Activated naive CD8-positive, alpha-beta T cell treated with anti-CD3 and anti-CD28 coated beads, Interleukin-2, amount 10 ng/mL, durations not matched to agents 7 days and 5 days (primary cell): ENCODE results near the gene CDC42EP3. TPM values are rescaled to one million over a fixed set of nuclear protein-coding genes. Genes with fewer than 3 reads are reported as not detected.
A peak's percentile ranks its signal among the peaks of the same experiment; 100 is the strongest.

Experiments
- ATAC-seq: fragments of 150-1000 bp; cut with Tn5 transposase; one replicate; pipeline ENCODE4 v1.10.0; 2021; ENCODE audit warnings: low read depth, moderate library complexity
- POLR2A ChIA-PET: fragments of 350-600 bp; sonication (Branson Sonifier 250); formaldehyde crosslinking; loops from one replicate; lab custom pipeline; 2021; ENCODE audit warnings: antibody characterized with exemption; lab: Charles Lee
- DNase-seq: peaks from one replicate; pipeline ENCODE4 v3.0.0; 2021
- H3K27ac Mint-ChIP-seq: one replicate; pipeline ENCODE4 v1.8.0; 2022; ENCODE audit warnings: mild to moderate bottlenecking, mixed read lengths
- H3K27me3 Mint-ChIP-seq: one replicate; pipeline ENCODE4 v1.8.0; 2022; ENCODE audit warnings: mild to moderate bottlenecking, moderate library complexity, mixed read lengths
- H3K36me3 Mint-ChIP-seq: one replicate; pipeline ENCODE4 v1.8.0; 2021; ENCODE audit warnings: mild to moderate bottlenecking, mixed read lengths
- H3K4me1 Mint-ChIP-seq: one replicate; pipeline ENCODE4 v1.8.0; 2021; ENCODE audit warnings: mixed read lengths
- H3K4me3 Mint-ChIP-seq: one replicate; pipeline ENCODE4 v1.8.0; 2022; ENCODE audit warnings: mild to moderate bottlenecking, moderate library complexity, mixed read lengths
- H3K9me3 Mint-ChIP-seq: one replicate; pipeline ENCODE4 v1.8.0; 2021; ENCODE audit warnings: mixed read lengths
- total RNA-seq, 2 experiments: library from RNA; stranded (reverse); gene quantifications; one replicate each; pipeline ENCODE4 v1.2.3, GENCODE V29; 2021

CDC42EP3 gene
- total RNA-seq, 2 experiments from 2014 or later = 39.5 to 40.1 TPM

- DNase-seq (no peak), ATAC-seq (no peak)
- no peak overlapping the region for H3K4me3 Mint-ChIP-seq
- peaks cover 3% of the 10 kb centered on the region for H3K36me3 Mint-ChIP-seq
- POLR2A ChIA-PET = no interaction called here
- H3K4me1 Mint-ChIP-seq = peaks cover 8% of the 10 kb centered on the region
- peaks cover 4% of the 10 kb centered on the region for H3K9me3 Mint-ChIP-seq
- no peak overlapping the region for H3K27ac Mint-ChIP-seq
- peaks cover 2% of the 10 kb centered on the region for H3K27me3 Mint-ChIP-seq
Measured at GRCh38 chr2:37676274-37676673, 4.8 kb upstream of the CDC42EP3 start.

GRCh38 chr2:37674946-37675345 is 3.5 kb upstream of the CDC42EP3 start:
- Mint-ChIP-seq H3K4me3 (no peak overlapping the region), H3K27ac (no peak overlapping the region), H3K9me3 (no peaks in the 10 kb centered on the region), H3K36me3 (no peaks in the 10 kb centered on the region), H3K27me3 (peaks cover 2% of the 10 kb centered on the region), H3K4me1 (peaks cover 13% of the 10 kb centered on the region)
- POLR2A ChIA-PET = no interaction called here
- DNase-seq = no peak
- ATAC-seq = no peak

- peak overlapping the region; percentile 80 for H3K4me3 Mint-ChIP-seq
- H3K27ac Mint-ChIP-seq = peak overlapping the region; percentile 83
- H3K4me1 Mint-ChIP-seq = peaks cover 30% of the 10 kb centered on the region
- POLR2A ChIA-PET = interaction anchor here (0.6 to 3.2 kb wide), 10 partner anchors 9 to 87 kb away, joined by 3 to 22 read pairs (median 6); no protein-coding TSS in a partner anchor
- no peak for DNase-seq
- H3K27me3 Mint-ChIP-seq = peaks cover 2% of the 10 kb centered on the region
- peaks cover 2% of the 10 kb centered on the region for H3K36me3 Mint-ChIP-seq
- H3K9me3 Mint-ChIP-seq = no peaks in the 10 kb centered on the region
- ATAC-seq = no peak
Measured at GRCh38 chr2:37672870-37673184, 1.4 kb upstream of the CDC42EP3 start.

GRCh38 chr2:37672104-37672869 is 845 bp upstream of the CDC42EP3 start:
- H3K9me3 Mint-ChIP-seq = no peaks in the 10 kb centered on the region
- POLR2A ChIA-PET = interaction anchor here (0.6 to 3.2 kb wide), 18 partner anchors 10 to 515 kb away, joined by 3 to 22 read pairs (median 4); partner anchors contain the start of gene EIF2AK2
- H3K36me3 Mint-ChIP-seq = peaks cover 3% of the 10 kb centered on the region
- H3K27ac Mint-ChIP-seq = peak overlapping the region; percentile 84
- H3K4me3 Mint-ChIP-seq = peak overlapping the region; percentile 81
- peak; percentile 78 for DNase-seq
- peaks cover 2% of the 10 kb centered on the region for H3K27me3 Mint-ChIP-seq
- peak; percentile 37 for ATAC-seq
- H3K4me1 Mint-ChIP-seq = peaks cover 30% of the 10 kb centered on the region

GRCh38 chr2:37671816-37672103 is 318 bp upstream of the CDC42EP3 start:
- peak overlapping the region; percentile 81 for H3K4me3 Mint-ChIP-seq
- ATAC-seq = no peak
- peaks cover 30% of the 10 kb centered on the region for H3K4me1 Mint-ChIP-seq
- DNase-seq = no peak
- POLR2A ChIA-PET = interaction anchor here (0.7 to 3.2 kb wide), 16 partner anchors 10 to 515 kb away, joined by 3 to 22 read pairs (median 4); partner anchors contain the start of gene EIF2AK2
- peak overlapping the region; percentile 84 for H3K27ac Mint-ChIP-seq
- H3K36me3 Mint-ChIP-seq = peaks cover 3% of the 10 kb centered on the region
- no peaks in the 10 kb centered on the region for H3K9me3 Mint-ChIP-seq
- peaks cover 2% of the 10 kb centered on the region for H3K27me3 Mint-ChIP-seq

GRCh38 chr2:37670378-37671008 is 949 bp downstream of the CDC42EP3 start:
- Mint-ChIP-seq H3K4me3 (peak overlapping the region; percentile 85), H3K27me3 (peaks cover 2% of the 10 kb centered on the region), H3K36me3 (peaks cover 8% of the 10 kb centered on the region), H3K4me1 (peaks cover 35% of the 10 kb centered on the region), H3K9me3 (no peaks in the 10 kb centered on the region), H3K27ac (peak overlapping the region; percentile 58)
- DNase-seq (no peak), ATAC-seq (no peak)
- POLR2A ChIA-PET = interaction anchor here (0.6 to 3.2 kb wide), 10 partner anchors 11 to 513 kb away, joined by 3 to 22 read pairs (median 4); partner anchors contain the start of gene EIF2AK2

- H3K27ac Mint-ChIP-seq = no peak overlapping the region
- peaks cover 2% of the 10 kb centered on the region for H3K27me3 Mint-ChIP-seq
- H3K4me1 Mint-ChIP-seq = peaks cover 38% of the 10 kb centered on the region
- POLR2A ChIA-PET = interaction anchor here (1.6 to 2.2 kb wide), 2 partner anchors 13 to 21 kb away, joined by 4 to 11 read pairs; no protein-coding TSS in a partner anchor
- DNase-seq = no peak
- ATAC-seq = no peak
- peak overlapping the region; percentile 85 for H3K4me3 Mint-ChIP-seq
- H3K36me3 Mint-ChIP-seq = peaks cover 11% of the 10 kb centered on the region
- H3K9me3 Mint-ChIP-seq = no peaks in the 10 kb centered on the region
Measured at GRCh38 chr2:37669446-37669845, 2.0 kb downstream of the CDC42EP3 start.

GRCh38 chr2:37667704-37668103 is 3.7 kb downstream of the CDC42EP3 start:
- POLR2A ChIA-PET = no interaction called here
- Mint-ChIP-seq H3K36me3 (peaks cover 14% of the 10 kb centered on the region), H3K27ac (no peak overlapping the region), H3K9me3 (no peaks in the 10 kb centered on the region), H3K4me3 (no peak overlapping the region), H3K27me3 (peaks cover under 1% of the 10 kb centered on the region), H3K4me1 (peaks cover 36% of the 10 kb centered on the region)
- no peak for DNase-seq
- ATAC-seq = no peak

- POLR2A ChIA-PET = no interaction called here
- no peaks in the 10 kb centered on the region for H3K27me3 Mint-ChIP-seq
- peaks cover 16% of the 10 kb centered on the region for H3K36me3 Mint-ChIP-seq
Measured at GRCh38 chr2:37666772-37667171, 4.7 kb downstream of the CDC42EP3 start.

GRCh38 chr2:37665604-37666362 is 5.7 kb downstream of the CDC42EP3 start:
- Mint-ChIP-seq H3K36me3 (peaks cover 18% of the 10 kb centered on the region), H3K9me3 (no peaks in the 10 kb centered on the region), H3K4me1 (peaks cover 36% of the 10 kb centered on the region), H3K27me3 (no peaks in the 10 kb centered on the region), H3K27ac (peak overlapping the region; percentile 68), H3K4me3 (no peak overlapping the region)
- no peak for DNase-seq
- ATAC-seq = no peak
- POLR2A ChIA-PET = interaction anchor here (0.9 kb wide), 1 partner anchor 9 kb away, joined by 3 read pairs; no protein-coding TSS in a partner anchor

More at GRCh38 chr2:37666772-37667171, 4.7 kb downstream of the CDC42EP3 start:
- DNase-seq (no peak), ATAC-seq (no peak)
- Mint-ChIP-seq H3K27ac (no peak overlapping the region), H3K9me3 (no peaks in the 10 kb centered on the region), H3K4me3 (no peak overlapping the region), H3K4me1 (peaks cover 37% of the 10 kb centered on the region)

- Mint-ChIP-seq H3K27me3 (no peaks in the 10 kb centered on the region), H3K4me3 (no peak overlapping the region), H3K27ac (no peak overlapping the region), H3K36me3 (peaks cover 21% of the 10 kb centered on the region), H3K9me3 (no peaks in the 10 kb centered on the region), H3K4me1 (peaks cover 31% of the 10 kb centered on the region)
- ATAC-seq = no peak
- POLR2A ChIA-PET = interaction anchor here (0.9 kb wide), 1 partner anchor 8 kb away, joined by 3 read pairs; no protein-coding TSS in a partner anchor
- no peak for DNase-seq
Measured at GRCh38 chr2:37665043-37665442, 6.4 kb downstream of the CDC42EP3 start.

GRCh38 chr2:37664231-37664643 is 7.2 kb downstream of the CDC42EP3 start:
- no peak overlapping the region for H3K27ac Mint-ChIP-seq
- H3K9me3 Mint-ChIP-seq = no peaks in the 10 kb centered on the region
- DNase-seq = no peak
- ATAC-seq = no peak
- peaks cover 29% of the 10 kb centered on the region for H3K4me1 Mint-ChIP-seq
- H3K27me3 Mint-ChIP-seq = no peaks in the 10 kb centered on the region
- H3K36me3 Mint-ChIP-seq = peaks cover 25% of the 10 kb centered on the region
- H3K4me3 Mint-ChIP-seq = no peak overlapping the region
- POLR2A ChIA-PET = no interaction called here

GRCh38 chr2:37663390-37663789 is 8.1 kb downstream of the CDC42EP3 start:
- POLR2A ChIA-PET = no interaction called here
- DNase-seq (no peak), ATAC-seq (no peak)
- Mint-ChIP-seq H3K27me3 (no peaks in the 10 kb centered on the region), H3K4me1 (peaks cover 28% of the 10 kb centered on the region), H3K27ac (no peak overlapping the region), H3K4me3 (no peak overlapping the region), H3K36me3 (peaks cover 27% of the 10 kb centered on the region), H3K9me3 (no peaks in the 10 kb centered on the region)
